CD4-positive, alpha-beta memory T cell (primary cell): ENCODE data around the gene TXNRD2. TPM values are rescaled to one million over a fixed set of nuclear protein-coding genes. Genes with fewer than 3 reads are reported as not detected.
A peak's percentile ranks its signal among the peaks of the same experiment; 100 is the strongest.
"Not testable (repeated sequence)": the region's sequence is repeated elsewhere in the genome, so short reads cannot be mapped to it uniquely, and the experiment has no call there.

ENCODE experiments used
- CTCF ChIA-PET: fragments of 350-600 bp; sonication (Branson Sonifier 250); formaldehyde crosslinking; loops from one replicate; lab custom pipeline; 2021; ENCODE audit warnings: inconsistent platforms; ENCODE audit not compliant: partially characterized antibody; lab: Charles Lee
- POLR2A ChIA-PET: fragments of 350-600 bp; sonication (Branson Sonifier 250); formaldehyde crosslinking; loops from one replicate; lab custom pipeline; 2021; ENCODE audit not compliant: partially characterized antibody; lab: Charles Lee
- DNase-seq, 5 donors: peaks; one replicate each; pipeline versions ENCODE4 v3.0.0 to v3.0.0-alpha.2; 2020 to 2022; ENCODE audit warnings: mixed read lengths in 1 of 5
- H3K27ac ChIP-seq: one replicate; pipeline ENCODE4 v1.7.0; 2013; ENCODE audit warnings: low read depth, low read length
- H3K27me3 ChIP-seq: 2 replicates; pipeline ENCODE4 v1.7.0; 2013; ENCODE audit warnings: mild to moderate bottlenecking, low read length, moderate library complexity; ENCODE audit not compliant: insufficient read depth
- H3K36me3 ChIP-seq: 2 replicates; pipeline ENCODE4 v1.7.0; 2013; ENCODE audit warnings: mild to moderate bottlenecking, low read length, moderate library complexity; ENCODE audit not compliant: insufficient read depth
- H3K4me1 ChIP-seq: 2 replicates; pipeline ENCODE4 v1.7.0; 2013; ENCODE audit warnings: mild to moderate bottlenecking, low read length, moderate library complexity; ENCODE audit not compliant: insufficient read depth
- H3K4me3 ChIP-seq, 2 donors: one replicate each; pipeline ENCODE4 v1.7.0; 2013; ENCODE audit warnings: low read length in 2 of 2, mild to moderate bottlenecking in 1 of 2
- H3K9me3 ChIP-seq, 2 donors: one replicate each; pipeline ENCODE4 v1.7.0; 2013; ENCODE audit warnings: low read length in 2 of 2, control low read depth in 1 of 2; ENCODE audit not compliant: control insufficient read depth in 1 of 2
- H3K27ac Mint-ChIP-seq, 7 donors: one replicate each; pipeline ENCODE4 v1.8.0; 2020 to 2021; ENCODE audit warnings: mixed read lengths in 7 of 7, mild to moderate bottlenecking in 6 of 7, inconsistent platforms in 3 of 7, moderate library complexity in 3 of 7
- H3K27me3 Mint-ChIP-seq, 2 donors: one replicate each; pipeline ENCODE4 v1.8.0; 2020 to 2021; ENCODE audit warnings: mixed read lengths in 2 of 2
- H3K36me3 Mint-ChIP-seq, 2 donors: one replicate each; pipeline ENCODE4 v1.8.0; 2020 to 2021; ENCODE audit warnings: mixed read lengths in 2 of 2, inconsistent platforms in 1 of 2, mild to moderate bottlenecking in 1 of 2
- H3K4me1 Mint-ChIP-seq, 4 donors: one replicate each; pipeline ENCODE4 v1.8.0; 2020 to 2021; ENCODE audit warnings: mixed read lengths in 4 of 4, mild to moderate bottlenecking in 1 of 4
- H3K4me3 Mint-ChIP-seq, 8 donors: one replicate each; pipeline ENCODE4 v1.8.0; 2020 to 2021; ENCODE audit warnings: mixed read lengths in 8 of 8, mild to moderate bottlenecking in 7 of 8, moderate library complexity in 6 of 8, inconsistent platforms in 3 of 8
- H3K9me3 Mint-ChIP-seq, 8 donors: one replicate each; pipeline ENCODE4 v1.8.0; 2020 to 2021; ENCODE audit warnings: mixed read lengths in 8 of 8, mild to moderate bottlenecking in 5 of 8, inconsistent platforms in 3 of 8, moderate library complexity in 1 of 8
- intact Hi-C: fragments of 100-400 bp; cut with micrococcal nuclease; formaldehyde crosslinking; loops from one replicate; pipeline ENCODE4 v1.15.1; 2023
- polyA plus RNA-seq, 2 donors: library from polyadenylated mRNA; unstranded; fragments of 300-500 nt; fragmentation: Illumina TruSeq; gene quantifications; one replicate each; pipeline ENCODE4 v1.2.3, GENCODE V29; 2021
- total RNA-seq, 2 experiments: library from RNA; stranded (reverse); gene quantifications; one replicate each; pipeline ENCODE4 v1.2.3, GENCODE V29; 2021

Gene TXNRD2
- total and polyA plus RNA-seq, 4 experiments from 2014 or later, result 8.5 to 35.9 (median 22.7) TPM

- H3K9me3 Mint-ChIP-seq, H3K27ac Mint-ChIP-seq, DNase-seq, H3K9me3 ChIP-seq, H3K27me3 ChIP-seq, intact Hi-C loops, H3K4me1 ChIP-seq, H3K27ac ChIP-seq, H3K36me3 Mint-ChIP-seq, H3K4me3 ChIP-seq, H3K36me3 ChIP-seq, H3K4me3 Mint-ChIP-seq, H3K27me3 Mint-ChIP-seq: not testable (repeated sequence)
- ChIA-PET POLR2A (interaction anchor here (0.7 to 1.4 kb wide), 2 partner anchors 22 to 23 kb away, joined by 3 to 5 read pairs; partner anchors contain the start of genes GNB1L and RTL10), CTCF (interaction anchor here (1.2 to 2.0 kb wide), 3 partner anchors 50 to 122 kb away, joined by 3 to 7 read pairs (median 3); no protein-coding TSS in a partner anchor)
- peaks cover 4 to 15% (median 10%) of the 10 kb centered on the region in 4 donors for H3K4me1 Mint-ChIP-seq
Observed at GRCh38 chr22:19831979-19832378, 109.6 kb downstream of the TXNRD2 start.

- Histone ChIP-seq H3K27me3 (no peaks in the 10 kb centered on the region), H3K9me3 (no peaks in the 10 kb centered on the region), H3K4me3 (no peak overlapping the region), H3K4me1 (no peaks in the 10 kb centered on the region), H3K27ac (no peak overlapping the region), H3K36me3 (no peaks in the 10 kb centered on the region)
- DNase-seq, result no peak
- Mint-ChIP-seq H3K4me1 (peaks cover 4 to 10% (median 8%) of the 10 kb centered on the region in 4 donors), H3K4me3 (no peak overlapping the region), H3K36me3 (peaks cover 1 to 10% of the 10 kb centered on the region in 2 donors), H3K27ac (no peak overlapping the region), H3K27me3 (no peaks in the 10 kb centered on the region), H3K9me3 (no peaks in the 10 kb centered on the region)
- intact Hi-C loops, result no loop called here
- POLR2A ChIA-PET, result no interaction called here
- CTCF ChIA-PET, result interaction anchor here (1.4 to 2.0 kb wide), 2 partner anchors 49 to 79 kb away, joined by 3 to 7 read pairs; no protein-coding TSS in a partner anchor
Observed at GRCh38 chr22:19831016-19831415, 110.6 kb downstream of the TXNRD2 start.

- Mint-ChIP-seq H3K27me3 (no peaks in the 10 kb centered on the region), H3K36me3 (peaks cover 1 to 10% of the 10 kb centered on the region in 2 donors), H3K9me3 (no peaks in the 10 kb centered on the region), H3K27ac (no peak overlapping the region), H3K4me1 (peaks cover 0 to 5% (median 4%) of the 10 kb centered on the region in 4 donors), H3K4me3 (no peak overlapping the region)
- no peak overlapping the region for H3K4me3 ChIP-seq
- no peak overlapping the region for H3K27ac ChIP-seq
- H3K4me1 ChIP-seq, result no peaks in the 10 kb centered on the region
- POLR2A ChIA-PET, result no interaction called here
- intact Hi-C loops, result no loop called here
- CTCF ChIA-PET, result no interaction called here
- no peaks in the 10 kb centered on the region for H3K9me3 ChIP-seq
- no peaks in the 10 kb centered on the region for H3K27me3 ChIP-seq
- no peak for DNase-seq
- H3K36me3 ChIP-seq, result no peaks in the 10 kb centered on the region
Observed at GRCh38 chr22:19828035-19828401, 113.6 kb downstream of the TXNRD2 start.

- Mint-ChIP-seq H3K27ac (no peak overlapping the region), H3K4me1 (peaks cover 0 to 5% (median 4%) of the 10 kb centered on the region in 4 donors), H3K36me3 (peaks cover 1 to 10% of the 10 kb centered on the region in 2 donors), H3K4me3 (no peak overlapping the region), H3K27me3 (no peaks in the 10 kb centered on the region), H3K9me3 (no peaks in the 10 kb centered on the region)
- no peaks in the 10 kb centered on the region for H3K36me3 ChIP-seq
- ChIA-PET CTCF (no interaction called here), POLR2A (no interaction called here)
- H3K9me3 ChIP-seq, result no peaks in the 10 kb centered on the region
- no peaks in the 10 kb centered on the region for H3K4me1 ChIP-seq
- no peaks in the 10 kb centered on the region for H3K27me3 ChIP-seq
- DNase-seq, result no peak
- H3K27ac ChIP-seq, result no peak overlapping the region
- no peak overlapping the region for H3K4me3 ChIP-seq
- intact Hi-C loops, result no loop called here
Observed at GRCh38 chr22:19827341-19828034, 114.1 kb downstream of the TXNRD2 start.

- no peaks in the 10 kb centered on the region for H3K9me3 ChIP-seq
- H3K27me3 Mint-ChIP-seq, result no peaks in the 10 kb centered on the region
- no peaks in the 10 kb centered on the region for H3K9me3 Mint-ChIP-seq
- intact Hi-C loops, result no loop called here
- peaks cover 1 to 10% of the 10 kb centered on the region in 2 donors for H3K36me3 Mint-ChIP-seq
- peaks cover 0 to 5% (median 4%) of the 10 kb centered on the region in 4 donors for H3K4me1 Mint-ChIP-seq
- H3K36me3 ChIP-seq, result no peaks in the 10 kb centered on the region
- no peak overlapping the region for H3K4me3 Mint-ChIP-seq
- ChIA-PET CTCF (no interaction called here), POLR2A (no interaction called here)
- H3K27ac Mint-ChIP-seq, result no peak overlapping the region
- no peaks in the 10 kb centered on the region for H3K4me1 ChIP-seq
- no peak overlapping the region for H3K4me3 ChIP-seq
- no peak overlapping the region for H3K27ac ChIP-seq
- no peak for DNase-seq
- H3K27me3 ChIP-seq, result no peaks in the 10 kb centered on the region
Observed at GRCh38 chr22:19826619-19826950, 115.0 kb downstream of the TXNRD2 start.

GRCh38 chr22:19825904-19826618 lies 115.6 kb downstream of the TXNRD2 start:
- Mint-ChIP-seq H3K4me1 (peaks cover 0 to 5% (median 4%) of the 10 kb centered on the region in 4 donors), H3K36me3 (peaks cover 1 to 10% of the 10 kb centered on the region in 2 donors), H3K27me3 (no peaks in the 10 kb centered on the region), H3K9me3 (no peaks in the 10 kb centered on the region), H3K27ac (peak overlapping the region in 1 of 7 donors; percentile 48), H3K4me3 (no peak overlapping the region)
- Histone ChIP-seq H3K36me3 (no peaks in the 10 kb centered on the region), H3K4me1 (no peaks in the 10 kb centered on the region), H3K4me3 (no peak overlapping the region), H3K9me3 (no peaks in the 10 kb centered on the region), H3K27ac (no peak overlapping the region), H3K27me3 (no peaks in the 10 kb centered on the region)
- ChIA-PET CTCF (no interaction called here), POLR2A (no interaction called here)
- intact Hi-C loops, result no loop called here
- DNase-seq, result no peak
